ENCODE measurements around the gene ALDOA.

DNA sequence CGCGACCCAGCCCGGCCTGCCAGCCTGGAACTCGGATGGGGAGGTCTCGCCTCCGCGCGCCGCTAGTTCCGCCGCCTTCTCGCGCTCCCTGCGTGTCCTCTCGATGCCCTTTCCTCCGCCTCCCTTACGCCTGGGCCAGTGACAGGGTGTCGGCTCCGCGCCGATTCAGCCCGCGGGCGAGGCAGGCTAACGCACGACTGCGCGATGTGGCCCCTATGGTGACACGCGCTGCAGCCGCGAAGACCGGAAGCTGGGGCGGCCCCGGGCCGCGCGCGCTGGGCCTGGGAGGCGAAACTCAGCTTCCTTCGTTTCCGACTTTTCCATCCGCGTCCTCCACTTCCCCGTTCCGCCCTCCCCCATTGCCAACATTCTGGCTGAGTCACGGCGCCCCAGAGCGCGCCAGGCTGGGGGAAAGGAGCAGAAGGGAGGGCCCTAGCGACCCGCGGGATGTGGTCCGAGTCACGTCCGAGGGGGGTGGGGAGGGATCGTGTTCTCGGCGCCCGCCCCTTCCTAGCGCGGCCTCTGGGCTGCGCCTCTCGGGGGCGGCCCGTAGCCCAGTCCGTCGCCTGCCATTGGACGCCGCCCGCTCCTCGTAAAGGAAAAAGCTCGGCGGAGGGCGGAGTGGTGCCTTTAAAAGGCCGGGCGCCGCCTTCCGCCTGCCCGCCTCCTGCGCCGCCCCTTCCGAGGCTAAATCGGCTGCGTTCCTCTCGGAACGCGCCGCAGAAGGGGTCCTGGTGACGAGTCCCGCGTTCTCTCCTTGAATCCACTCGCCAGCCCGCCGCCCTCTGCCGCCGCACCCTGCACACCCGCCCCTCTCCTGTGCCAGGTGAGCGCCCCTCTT is at the start of gene ALDOA:
- TF ChIP-seq, protein P1, sequence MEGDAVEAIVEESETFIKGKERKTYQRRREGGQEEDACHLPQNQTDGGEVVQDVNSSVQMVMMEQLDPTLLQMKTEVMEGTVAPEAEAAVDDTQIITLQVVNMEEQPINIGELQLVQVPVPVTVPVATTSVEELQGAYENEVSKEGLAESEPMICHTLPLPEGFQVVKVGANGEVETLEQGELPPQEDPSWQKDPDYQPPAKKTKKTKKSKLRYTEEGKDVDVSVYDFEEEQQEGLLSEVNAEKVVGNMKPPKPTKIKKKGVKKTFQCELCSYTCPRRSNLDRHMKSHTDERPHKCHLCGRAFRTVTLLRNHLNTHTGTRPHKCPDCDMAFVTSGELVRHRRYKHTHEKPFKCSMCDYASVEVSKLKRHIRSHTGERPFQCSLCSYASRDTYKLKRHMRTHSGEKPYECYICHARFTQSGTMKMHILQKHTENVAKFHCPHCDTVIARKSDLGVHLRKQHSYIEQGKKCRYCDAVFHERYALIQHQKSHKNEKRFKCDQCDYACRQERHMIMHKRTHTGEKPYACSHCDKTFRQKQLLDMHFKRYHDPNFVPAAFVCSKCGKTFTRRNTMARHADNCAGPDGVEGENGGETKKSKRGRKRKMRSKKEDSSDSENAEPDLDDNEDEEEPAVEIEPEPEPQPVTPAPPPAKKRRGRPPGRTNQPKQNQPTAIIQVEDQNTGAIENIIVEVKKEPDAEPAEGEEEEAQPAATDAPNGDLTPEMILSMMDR (IDR thresholded peaks at IDR 0.05; ENCODE audit: low read depth, low read length, poor library complexity, severe bottlenecking): no peak
- TF ChIP-seq EZH2phosphoT487 (IDR thresholded peaks at IDR 0.05; ENCODE audit: borderline replicate concordance, low read length): no peak

Measured in DOHH2 (cell line).